HepG2 (cell line): ENCODE data around the gene XKR7. TPM values are rescaled to one million over a fixed set of nuclear protein-coding genes. Genes with fewer than 3 reads are reported as not detected.

ENCODE experiments used
- CAMTA2 ChIP-seq: sonication (generic); formaldehyde crosslinking; IDR thresholded peaks from 2 replicates; pipeline ENCODE4 v1.4.0; 2020; ENCODE audit warnings: mild to moderate bottlenecking, missing genetic modification reagents, borderline replicate concordance
- CBX2 ChIP-seq, 2 experiments: fragments of 200-600 bp in 1 of 2; sonication (generic); formaldehyde crosslinking in 1 of 2; IDR thresholded peaks; 2 replicates each; pipeline versions ENCODE4 v1.7.0 to v1.8.1; 2018 to 2022; ENCODE audit warnings: low read depth in 2 of 2, low read length in 1 of 2, mild to moderate bottlenecking in 1 of 2, missing genetic modification reagents in 1 of 2
- CREB1 ChIP-seq, 2 experiments: fragments of 450-650 bp in 1 of 2; IDR thresholded peaks; 2 replicates each; pipeline ENCODE4 v1.6.1; 2016 to 2017; ENCODE audit warnings: control low read depth in 1 of 2, mild to moderate bottlenecking in 1 of 2, missing compliant biosample characterization in 1 of 2, missing genetic modification characterization in 1 of 2
- EP300 ChIP-seq, 3 experiments: sonication (generic) in 1 of 3; formaldehyde crosslinking in 1 of 3; IDR thresholded peaks; 2 replicates each; pipeline versions ENCODE4 v1.5.1 to v1.6.1; 2011 to 2020; ENCODE audit warnings: low read depth in 2 of 3, low read length in 2 of 3, borderline replicate concordance in 1 of 3, improper control_type of control experiment in 1 of 3, mild to moderate bottlenecking in 1 of 3, missing genetic modification reagents in 1 of 3, moderate library complexity in 1 of 3
- IKZF4 ChIP-seq: sonication (generic); formaldehyde crosslinking; IDR thresholded peaks from 2 replicates; pipeline ENCODE4 v1.5.1; 2020; ENCODE audit warnings: borderline replicate concordance, mild to moderate bottlenecking, low read depth, missing genetic modification reagents; ENCODE audit errors: not compliant biosample characterization
- MED13 ChIP-seq: sonication (generic); formaldehyde crosslinking; IDR thresholded peaks from 2 replicates; pipeline ENCODE4 v1.5.0; 2020; ENCODE audit warnings: missing genetic modification reagents
- MXD4 ChIP-seq: IDR thresholded peaks from 2 replicates; pipeline ENCODE4 v1.6.1; 2016; ENCODE audit warnings: mild to moderate bottlenecking, missing biosample characterization, missing genetic modification reagents
- RBM39 ChIP-seq: fragments of 200-400 bp; formaldehyde crosslinking; IDR thresholded peaks from one replicate; pipeline ENCODE4 v1.6.1; 2018; ENCODE audit warnings: antibody characterized with exemption, mild to moderate bottlenecking, low read depth, low read length; ENCODE audit not compliant: poor library complexity, severe bottlenecking
- SP1 ChIP-seq, 2 experiments: fragments of 450-650 bp in 1 of 2; sonication (generic) in 1 of 2; formaldehyde crosslinking in 1 of 2; IDR thresholded peaks; 2 replicates each; pipeline versions ENCODE4 v1.4.0 to v1.6.1; 2016 to 2020; ENCODE audit warnings: missing genetic modification reagents in 1 of 2
- WIZ ChIP-seq: sonication (generic); formaldehyde crosslinking; IDR thresholded peaks from 2 replicates; pipeline ENCODE4 v1.5.1; 2020; ENCODE audit warnings: mild to moderate bottlenecking, missing genetic modification reagents
- ZNF354B ChIP-seq: sonication (generic); formaldehyde crosslinking; IDR thresholded peaks from 2 replicates; pipeline ENCODE4 v1.8.0; 2022; ENCODE audit warnings: mild to moderate bottlenecking, missing genetic modification reagents
- ZNF589 ChIP-seq: sonication (generic); formaldehyde crosslinking; conservative IDR thresholded peaks from 2 replicates; pipeline ENCODE4 v1.8.0; 2022; ENCODE audit warnings: mild to moderate bottlenecking, moderate library complexity, missing genetic modification reagents
- ZNF644 ChIP-seq: IDR thresholded peaks from 2 replicates; pipeline ENCODE4 v1.6.1; 2016; ENCODE audit warnings: low read depth
- ZNF737 ChIP-seq: sonication (generic); formaldehyde crosslinking; IDR thresholded peaks from 2 replicates; pipeline ENCODE4 v1.5.0; 2020; ENCODE audit warnings: missing genetic modification reagents, mild to moderate bottlenecking, borderline replicate concordance
- ZNF766 ChIP-seq: sonication (generic); formaldehyde crosslinking; IDR thresholded peaks from 2 replicates; pipeline ENCODE4 v1.5.0; 2020; ENCODE audit warnings: missing genetic modification reagents, borderline replicate concordance
- ZNF772 ChIP-seq: sonication (generic); formaldehyde crosslinking; IDR thresholded peaks from 2 replicates; pipeline ENCODE4 v1.5.0; 2020; ENCODE audit warnings: mild to moderate bottlenecking, missing genetic modification reagents
- ZNF776 ChIP-seq: sonication (generic); formaldehyde crosslinking; IDR thresholded peaks from 2 replicates; pipeline ENCODE4 v1.4.0; 2020; ENCODE audit warnings: mild to moderate bottlenecking, missing genetic modification reagents
- polyA plus RNA-seq, 8 experiments: library from polyadenylated mRNA; depleted of rRNA in 3 of 8; stranded (reverse) in 7 of 8; unstranded in 1 of 8; fragments of >200 nt; fragmentation: Illumina TruSeq in 4 of 8; extraction: Trizol in 4 of 8; gene quantifications; 2 replicates each; pipeline versions ENCODE4 v1.2.1 to v1.2.3, GENCODE V29; 2011 to 2016; ENCODE audit warnings: low read depth in 4 of 8, missing spikeins in 1 of 8, mixed read lengths in 1 of 8; ENCODE audit not compliant: insufficient read depth in 1 of 8
- total RNA-seq, 5 experiments: library from RNA; depleted of rRNA; stranded (reverse); fragments of >200 nt; fragmentation: Illumina TruSeq; extraction: Trizol; gene quantifications; 2 replicates each; pipeline ENCODE4 v1.2.3, GENCODE V29; 2016; ENCODE audit warnings: low read depth in 1 of 5
- TF ChIP-seq, protein P1 (sequence below): sonication (generic); formaldehyde crosslinking; IDR thresholded peaks from 2 replicates; pipeline ENCODE4 v1.4.0; 2020; ENCODE audit warnings: missing genetic modification reagents
- TF ChIP-seq, protein P2 (sequence below): sonication (generic); formaldehyde crosslinking; IDR thresholded peaks from 2 replicates; pipeline ENCODE4 v1.4.0; 2020; ENCODE audit warnings: low read depth, missing genetic modification reagents
- TF ChIP-seq, protein P3 (sequence below): sonication (generic); formaldehyde crosslinking; IDR thresholded peaks from 2 replicates; pipeline ENCODE4 v1.5.0; 2020; ENCODE audit warnings: missing genetic modification reagents

The XKR7 gene
- total and polyA plus RNA-seq, 2 of the 13 experiments (the other 11 are each of a cell fraction or from before 2014, with no cell fraction given) = not detected

DNA sequence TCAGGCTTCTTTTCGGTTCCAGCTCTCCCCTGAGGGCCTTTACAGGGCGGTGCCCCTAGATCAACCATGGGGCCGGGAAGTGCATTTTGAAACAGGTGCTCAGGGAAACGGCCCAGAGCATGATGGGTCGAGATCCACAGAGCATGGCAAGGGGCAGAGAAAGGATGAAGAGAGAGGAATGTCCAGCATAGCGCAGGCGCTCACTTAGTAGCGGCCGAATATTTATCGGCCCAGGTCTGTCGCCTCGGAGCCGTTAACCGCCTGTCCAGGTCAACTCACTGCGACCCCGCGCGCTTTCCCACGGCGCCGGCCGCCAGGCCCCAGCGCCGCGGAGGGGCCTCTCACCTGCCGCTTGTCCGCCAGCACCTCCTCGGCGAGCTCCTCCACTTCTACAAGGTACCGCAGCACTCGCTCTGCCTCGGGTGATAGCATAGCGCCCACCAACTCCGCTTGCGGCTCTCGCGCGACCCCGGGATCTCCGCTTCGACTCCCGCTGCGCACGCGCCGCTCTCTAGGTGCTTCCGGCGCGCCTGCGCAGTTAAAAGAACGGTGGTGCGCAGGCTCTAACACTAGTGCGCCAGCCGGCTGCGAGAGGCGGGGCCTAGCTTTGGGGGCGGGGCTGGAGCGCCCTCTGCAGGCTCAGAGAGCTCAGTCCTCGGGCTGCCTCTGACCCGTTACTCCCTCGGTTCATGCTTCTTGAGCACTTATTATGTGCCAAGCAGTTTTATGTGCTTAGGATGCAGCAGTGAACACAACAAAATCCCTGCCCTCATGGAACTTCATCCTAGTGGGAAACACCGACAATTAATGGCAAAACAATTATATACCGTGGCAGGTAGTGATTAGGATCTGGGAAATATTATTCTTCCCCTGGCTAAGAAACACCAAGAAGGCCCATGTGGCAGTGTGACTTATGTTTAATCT, 16.2 kb upstream of the XKR7 start, which contains the start of gene PDRG1 (continued):
- TF ChIP-seq, protein P1, sequence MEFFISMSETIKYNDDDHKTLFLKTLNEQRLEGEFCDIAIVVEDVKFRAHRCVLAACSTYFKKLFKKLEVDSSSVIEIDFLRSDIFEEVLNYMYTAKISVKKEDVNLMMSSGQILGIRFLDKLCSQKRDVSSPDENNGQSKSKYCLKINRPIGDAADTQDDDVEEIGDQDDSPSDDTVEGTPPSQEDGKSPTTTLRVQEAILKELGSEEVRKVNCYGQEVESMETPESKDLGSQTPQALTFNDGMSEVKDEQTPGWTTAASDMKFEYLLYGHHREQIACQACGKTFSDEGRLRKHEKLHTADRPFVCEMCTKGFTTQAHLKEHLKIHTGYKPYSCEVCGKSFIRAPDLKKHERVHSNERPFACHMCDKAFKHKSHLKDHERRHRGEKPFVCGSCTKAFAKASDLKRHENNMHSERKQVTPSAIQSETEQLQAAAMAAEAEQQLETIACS = peak; percentile 62; the same call in 1 of the 2 replicates
- TF ChIP-seq IKZF4 (CRISPR knock-in tag) (peak; percentile 94), RBM39 (peak; percentile 87), ZNF772 (CRISPR knock-in tag) (peak; percentile 95), SP1 (IDR thresholded peaks at IDR 0.05) (peak; percentile 71; the same call in 1 of the 2 replicates), SP1 (CRISPR knock-in tag; IDR thresholded peaks at IDR 0.05) (peak; percentile 99), ZNF776 (peak; percentile 38; the same call in 1 of the 2 replicates), EP300 (IDR thresholded peaks at IDR 0.05; ENCODE audit: low read depth in 2 of 2, low read length in 2 of 2) (0 out of 4 replicates have a peak, but pooled peaks have one; percentile 3 to 4), EP300 (CRISPR knock-in tag; IDR thresholded peaks at IDR 0.05; ENCODE audit: borderline replicate concordance) (no peak), MED13 (CRISPR knock-in tag) (peak; percentile 73; the same call in 1 of the 2 replicates), MXD4 (CRISPR knock-in tag) (peak; percentile 84), ZNF589 (CRISPR knock-in tag) (0 out of 2 replicates have a peak, but pooled peaks have one; percentile 75), CAMTA2 (CRISPR knock-in tag) (peak; percentile 82; the same call in 1 of the 2 replicates), WIZ (CRISPR knock-in tag) (peak; percentile 88; the same call in 1 of the 2 replicates), ZNF737 (peak; percentile 80; the same call in 1 of the 2 replicates), CBX2 (IDR thresholded peaks at IDR 0.05; ENCODE audit: low read depth, low read length) (no peak), CBX2 (CRISPR knock-in tag; IDR thresholded peaks at IDR 0.05; ENCODE audit: low read depth) (peak; percentile 36; the same call in 1 of the 2 replicates), ZNF766 (CRISPR knock-in tag) (peak; percentile 99), ZNF644 (CRISPR knock-in tag) (no peak), CREB1 (IDR thresholded peaks at IDR 0.05) (no peak), CREB1 (CRISPR knock-in tag; IDR thresholded peaks at IDR 0.05) (peak; percentile 45; the same call in 1 of the 2 replicates), ZNF354B (CRISPR knock-in tag) (0 out of 2 replicates have a peak, but pooled peaks have one; percentile 38)
- TF ChIP-seq, protein P2, sequence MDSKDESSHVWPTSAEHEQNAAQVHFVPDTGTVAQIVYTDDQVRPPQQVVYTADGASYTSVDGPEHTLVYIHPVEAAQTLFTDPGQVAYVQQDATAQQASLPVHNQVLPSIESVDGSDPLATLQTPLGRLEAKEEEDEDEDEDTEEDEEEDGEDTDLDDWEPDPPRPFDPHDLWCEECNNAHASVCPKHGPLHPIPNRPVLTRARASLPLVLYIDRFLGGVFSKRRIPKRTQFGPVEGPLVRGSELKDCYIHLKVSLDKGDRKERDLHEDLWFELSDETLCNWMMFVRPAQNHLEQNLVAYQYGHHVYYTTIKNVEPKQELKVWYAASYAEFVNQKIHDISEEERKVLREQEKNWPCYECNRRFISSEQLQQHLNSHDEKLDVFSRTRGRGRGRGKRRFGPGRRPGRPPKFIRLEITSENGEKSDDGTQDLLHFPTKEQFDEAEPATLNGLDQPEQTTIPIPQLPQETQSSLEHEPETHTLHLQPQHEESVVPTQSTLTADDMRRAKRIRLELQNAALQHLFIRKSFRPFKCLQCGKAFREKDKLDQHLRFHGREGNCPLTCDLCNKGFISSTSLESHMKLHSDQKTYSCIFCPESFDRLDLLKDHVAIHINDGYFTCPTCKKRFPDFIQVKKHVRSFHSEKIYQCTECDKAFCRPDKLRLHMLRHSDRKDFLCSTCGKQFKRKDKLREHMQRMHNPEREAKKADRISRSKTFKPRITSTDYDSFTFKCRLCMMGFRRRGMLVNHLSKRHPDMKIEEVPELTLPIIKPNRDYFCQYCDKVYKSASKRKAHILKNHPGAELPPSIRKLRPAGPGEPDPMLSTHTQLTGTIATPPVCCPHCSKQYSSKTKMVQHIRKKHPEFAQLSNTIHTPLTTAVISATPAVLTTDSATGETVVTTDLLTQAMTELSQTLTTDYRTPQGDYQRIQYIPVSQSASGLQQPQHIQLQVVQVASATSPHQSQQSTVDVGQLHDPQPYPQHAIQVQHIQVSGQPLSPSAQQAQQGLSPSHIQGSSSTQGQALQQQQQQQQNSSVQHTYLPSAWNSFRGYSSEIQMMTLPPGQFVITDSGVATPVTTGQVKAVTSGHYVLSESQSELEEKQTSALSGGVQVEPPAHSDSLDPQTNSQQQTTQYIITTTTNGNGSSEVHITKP (CRISPR knock-in tag) = peak; percentile 80
- TF ChIP-seq, protein P3, sequence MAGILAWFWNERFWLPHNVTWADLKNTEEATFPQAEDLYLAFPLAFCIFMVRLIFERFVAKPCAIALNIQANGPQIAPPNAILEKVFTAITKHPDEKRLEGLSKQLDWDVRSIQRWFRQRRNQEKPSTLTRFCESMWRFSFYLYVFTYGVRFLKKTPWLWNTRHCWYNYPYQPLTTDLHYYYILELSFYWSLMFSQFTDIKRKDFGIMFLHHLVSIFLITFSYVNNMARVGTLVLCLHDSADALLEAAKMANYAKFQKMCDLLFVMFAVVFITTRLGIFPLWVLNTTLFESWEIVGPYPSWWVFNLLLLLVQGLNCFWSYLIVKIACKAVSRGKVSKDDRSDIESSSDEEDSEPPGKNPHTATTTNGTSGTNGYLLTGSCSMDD (CRISPR knock-in tag) = peak; percentile 65; the same call in 1 of the 2 replicates
